ENCODE data around the gene CABLES2. TPM values are rescaled to one million over a fixed set of nuclear protein-coding genes. Genes with fewer than 3 reads are reported as not detected.

CABLES2 gene
- total and polyA plus RNA-seq, 9 of the 15 experiments (the other 6 are each of a cell fraction or from before 2014, with no cell fraction given) = 0.46 to 4.2 (median 1.6) TPM

GRCh38 chr20:62386383-62387218 is 20.5 kb downstream of the CABLES2 start, which contains the start of gene RPS21 (continued):
- no peak for TF ChIP-seq ZNF398 (CRISPR knock-in tag; IDR thresholded peaks at IDR 0.05)
- TF ChIP-seq FOSL1 (tag; conservative IDR thresholded peaks at IDR 0.05) = peak; percentile 54
- TF ChIP-seq NKRF (IDR thresholded peaks at IDR 0.05; ENCODE audit: borderline replicate concordance) = peak; percentile 56
- TF ChIP-seq NR2C2 (CRISPR knock-in tag; IDR thresholded peaks at IDR 0.05) = peak; percentile 100
- TF ChIP-seq NR2C2 (tag; IDR thresholded peaks at IDR 0.05) = peak; percentile 100
- TF ChIP-seq THRA (IDR thresholded peaks at IDR 0.05) = no peak
- TF ChIP-seq FIP1L1 (IDR thresholded peaks at IDR 0.05; ENCODE audit: low read depth, low read length, poor library complexity, severe bottlenecking) = peak; percentile 76
- no peak for TF ChIP-seq ZNF586 (CRISPR knock-in tag; conservative IDR thresholded peaks at IDR 0.05)
- TF ChIP-seq THAP12 (CRISPR knock-in tag; IDR thresholded peaks at IDR 0.05) = no peak; the same call in 1 of the 2 replicates
- no peak for TF ChIP-seq ZNF354B (CRISPR knock-in tag; IDR thresholded peaks at IDR 0.05)
- peak; percentile 74 for TF ChIP-seq ATF7 (IDR thresholded peaks at IDR 0.05)
- no peak for TF ChIP-seq NCOA4 (IDR thresholded peaks at IDR 0.05; ENCODE audit: partially characterized antibody)
- peak; percentile 58; the same call in 1 of the 2 replicates for TF ChIP-seq LCOR (CRISPR knock-in tag; IDR thresholded peaks at IDR 0.05)
- peak; percentile 86 for TF ChIP-seq ELF1 (tag; IDR thresholded peaks at IDR 0.05)
- no peak for TF ChIP-seq GATA2 (CRISPR knock-in tag; IDR thresholded peaks at IDR 0.05)
- no peak for TF ChIP-seq ZNF384 (IDR thresholded peaks at IDR 0.05; ENCODE audit: low read depth, low read length)
- TF ChIP-seq, protein P1, sequence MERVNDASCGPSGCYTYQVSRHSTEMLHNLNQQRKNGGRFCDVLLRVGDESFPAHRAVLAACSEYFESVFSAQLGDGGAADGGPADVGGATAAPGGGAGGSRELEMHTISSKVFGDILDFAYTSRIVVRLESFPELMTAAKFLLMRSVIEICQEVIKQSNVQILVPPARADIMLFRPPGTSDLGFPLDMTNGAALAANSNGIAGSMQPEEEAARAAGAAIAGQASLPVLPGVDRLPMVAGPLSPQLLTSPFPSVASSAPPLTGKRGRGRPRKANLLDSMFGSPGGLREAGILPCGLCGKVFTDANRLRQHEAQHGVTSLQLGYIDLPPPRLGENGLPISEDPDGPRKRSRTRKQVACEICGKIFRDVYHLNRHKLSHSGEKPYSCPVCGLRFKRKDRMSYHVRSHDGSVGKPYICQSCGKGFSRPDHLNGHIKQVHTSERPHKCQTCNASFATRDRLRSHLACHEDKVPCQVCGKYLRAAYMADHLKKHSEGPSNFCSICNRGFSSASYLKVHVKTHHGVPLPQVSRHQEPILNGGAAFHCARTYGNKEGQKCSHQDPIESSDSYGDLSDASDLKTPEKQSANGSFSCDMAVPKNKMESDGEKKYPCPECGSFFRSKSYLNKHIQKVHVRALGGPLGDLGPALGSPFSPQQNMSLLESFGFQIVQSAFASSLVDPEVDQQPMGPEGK (CRISPR knock-in tag; IDR thresholded peaks at IDR 0.05; ENCODE audit: borderline replicate concordance) = no peak
- no peak for TF ChIP-seq FOXJ3 (CRISPR knock-in tag; IDR thresholded peaks at IDR 0.05)

All from K562 (cell line).